K562 (cell line): ENCODE data around the gene FMNL2. TPM values are rescaled to one million over a fixed set of nuclear protein-coding genes. Genes with fewer than 3 reads are reported as not detected.

Source experiments
- polyA plus RNA-seq, 8 experiments: library from polyadenylated mRNA; depleted of rRNA in 4 of 8; stranded (reverse) in 5 of 8; unstranded in 3 of 8; fragments of >200 nt; fragmentation: Nextera tagmentation in 2 of 8; fragmentation: Illumina TruSeq in 1 of 8; extraction: Ambion mirVana in 2 of 8; extraction: Trizol in 1 of 8; gene quantifications; 2 replicates each; pipeline versions ENCODE4 v1.2.1 to v1.2.3, GENCODE V29; 2011 to 2014; ENCODE audit warnings: inconsistent platforms in 1 of 8, missing spikeins in 1 of 8
- total RNA-seq, 7 experiments: library from RNA; depleted of rRNA in 6 of 7; stranded (reverse); fragments of >200 nt in 6 of 7; fragmentation: Illumina TruSeq in 2 of 7; extraction: Trizol in 2 of 7; gene quantifications; 2 replicates each; pipeline versions ENCODE4 v1.2.1 to v1.2.3, GENCODE V29; 2011 to 2021; ENCODE audit warnings: low replicate concordance in 1 of 7
- TF ChIP-seq, protein P1 (sequence below), 2 experiments: fragments of 450-650 bp; formaldehyde crosslinking in 1 of 2; IDR thresholded peaks; 2 replicates each; pipeline versions ENCODE4 v1.4.0 to v1.6.1; 2014 to 2020; ENCODE audit warnings: mild to moderate bottlenecking in 2 of 2, borderline replicate concordance in 1 of 2, low read depth in 1 of 2

The FMNL2 gene
- total and polyA plus RNA-seq, 9 of the 15 experiments (the other 6 are each of a cell fraction or from before 2014, with no cell fraction given): 0.15 to 0.49 (median 0.24) TPM; not detected in 1

DNA sequence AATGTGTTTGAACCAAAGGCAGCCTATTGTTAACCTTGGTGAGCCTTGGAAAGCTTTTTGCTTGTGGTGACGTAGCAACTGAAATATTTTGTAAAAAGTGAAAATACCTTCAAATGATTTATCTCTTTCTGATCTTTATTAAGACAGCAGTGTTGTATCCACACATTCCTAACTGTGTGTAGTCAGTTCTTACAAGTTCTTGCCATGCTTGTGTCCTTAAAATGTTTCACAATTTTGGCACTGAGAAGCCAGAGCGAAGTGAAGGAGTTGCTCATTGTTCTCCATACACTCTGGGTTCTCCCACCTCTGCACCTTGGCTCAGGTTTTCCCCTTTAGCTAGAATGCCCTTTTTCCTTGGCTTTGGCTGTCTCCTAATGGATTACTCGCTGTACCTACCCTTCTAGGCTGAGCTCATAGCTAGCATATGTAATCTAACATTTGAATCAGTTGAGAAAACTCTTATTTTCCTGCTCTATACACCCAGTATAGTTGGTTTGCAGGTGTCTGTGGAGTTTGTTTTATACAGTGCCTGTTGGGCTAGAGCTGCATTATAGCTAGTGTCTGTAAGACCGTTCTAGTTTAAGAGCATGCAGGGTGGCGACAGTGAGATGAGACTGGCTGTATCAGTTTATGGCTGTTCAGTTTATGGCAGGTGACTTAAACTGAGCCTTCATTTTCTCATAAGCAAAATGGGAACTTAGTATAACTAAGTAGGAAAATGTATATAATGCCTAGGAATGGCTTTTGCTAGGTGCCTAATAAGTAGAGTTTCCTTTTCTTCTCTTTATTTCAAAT, 45.5 kb downstream of the FMNL2 start (continued):
- TF ChIP-seq, protein P1, sequence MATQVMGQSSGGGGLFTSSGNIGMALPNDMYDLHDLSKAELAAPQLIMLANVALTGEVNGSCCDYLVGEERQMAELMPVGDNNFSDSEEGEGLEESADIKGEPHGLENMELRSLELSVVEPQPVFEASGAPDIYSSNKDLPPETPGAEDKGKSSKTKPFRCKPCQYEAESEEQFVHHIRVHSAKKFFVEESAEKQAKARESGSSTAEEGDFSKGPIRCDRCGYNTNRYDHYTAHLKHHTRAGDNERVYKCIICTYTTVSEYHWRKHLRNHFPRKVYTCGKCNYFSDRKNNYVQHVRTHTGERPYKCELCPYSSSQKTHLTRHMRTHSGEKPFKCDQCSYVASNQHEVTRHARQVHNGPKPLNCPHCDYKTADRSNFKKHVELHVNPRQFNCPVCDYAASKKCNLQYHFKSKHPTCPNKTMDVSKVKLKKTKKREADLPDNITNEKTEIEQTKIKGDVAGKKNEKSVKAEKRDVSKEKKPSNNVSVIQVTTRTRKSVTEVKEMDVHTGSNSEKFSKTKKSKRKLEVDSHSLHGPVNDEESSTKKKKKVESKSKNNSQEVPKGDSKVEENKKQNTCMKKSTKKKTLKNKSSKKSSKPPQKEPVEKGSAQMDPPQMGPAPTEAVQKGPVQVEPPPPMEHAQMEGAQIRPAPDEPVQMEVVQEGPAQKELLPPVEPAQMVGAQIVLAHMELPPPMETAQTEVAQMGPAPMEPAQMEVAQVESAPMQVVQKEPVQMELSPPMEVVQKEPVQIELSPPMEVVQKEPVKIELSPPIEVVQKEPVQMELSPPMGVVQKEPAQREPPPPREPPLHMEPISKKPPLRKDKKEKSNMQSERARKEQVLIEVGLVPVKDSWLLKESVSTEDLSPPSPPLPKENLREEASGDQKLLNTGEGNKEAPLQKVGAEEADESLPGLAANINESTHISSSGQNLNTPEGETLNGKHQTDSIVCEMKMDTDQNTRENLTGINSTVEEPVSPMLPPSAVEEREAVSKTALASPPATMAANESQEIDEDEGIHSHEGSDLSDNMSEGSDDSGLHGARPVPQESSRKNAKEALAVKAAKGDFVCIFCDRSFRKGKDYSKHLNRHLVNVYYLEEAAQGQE (IDR thresholded peaks at IDR 0.05; ENCODE audit: borderline replicate concordance): no peak
- TF ChIP-seq, protein P1 (CRISPR knock-in tag; IDR thresholded peaks at IDR 0.05; ENCODE audit: low read depth): no peak
- TF ChIP-seq, all 486 proteins: peak for 0
